Hepatic stellate cell (primary cell): ENCODE data around the gene THADA.

ENCODE experiments used
- DNase-seq: peaks from one replicate; pipeline ENCODE4 v3.0.0; 2011; ENCODE audit warnings: low spot score

Gene THADA

DNA sequence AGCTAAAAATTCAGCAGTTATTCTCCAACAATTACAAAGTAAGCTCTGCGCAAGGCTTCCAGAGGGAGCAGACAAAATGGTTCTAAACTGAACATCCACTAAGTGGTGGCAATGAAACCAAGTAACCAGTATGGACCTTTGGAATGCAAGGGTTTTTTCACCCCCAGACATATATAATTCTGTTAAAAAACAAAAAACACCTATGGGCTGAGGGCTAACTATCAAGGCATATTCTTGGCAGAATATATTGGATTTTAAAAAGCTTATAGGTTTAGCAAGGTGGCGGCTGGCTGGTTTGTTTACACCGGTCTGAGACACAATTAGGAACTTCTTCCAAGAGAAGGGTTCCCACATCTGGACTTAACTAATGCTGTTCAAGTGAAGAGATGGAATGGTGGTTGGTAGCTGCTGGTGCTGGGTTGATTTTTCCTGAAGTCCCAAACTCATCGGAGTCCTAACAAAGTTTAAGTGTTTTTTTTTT lies 372.3 kb downstream of the THADA start:
- DNase-seq: no peak

GRCh38 chr2:43222475-43223309 lies 373.1 kb downstream of the THADA start:
- no peak for DNase-seq

DNA sequence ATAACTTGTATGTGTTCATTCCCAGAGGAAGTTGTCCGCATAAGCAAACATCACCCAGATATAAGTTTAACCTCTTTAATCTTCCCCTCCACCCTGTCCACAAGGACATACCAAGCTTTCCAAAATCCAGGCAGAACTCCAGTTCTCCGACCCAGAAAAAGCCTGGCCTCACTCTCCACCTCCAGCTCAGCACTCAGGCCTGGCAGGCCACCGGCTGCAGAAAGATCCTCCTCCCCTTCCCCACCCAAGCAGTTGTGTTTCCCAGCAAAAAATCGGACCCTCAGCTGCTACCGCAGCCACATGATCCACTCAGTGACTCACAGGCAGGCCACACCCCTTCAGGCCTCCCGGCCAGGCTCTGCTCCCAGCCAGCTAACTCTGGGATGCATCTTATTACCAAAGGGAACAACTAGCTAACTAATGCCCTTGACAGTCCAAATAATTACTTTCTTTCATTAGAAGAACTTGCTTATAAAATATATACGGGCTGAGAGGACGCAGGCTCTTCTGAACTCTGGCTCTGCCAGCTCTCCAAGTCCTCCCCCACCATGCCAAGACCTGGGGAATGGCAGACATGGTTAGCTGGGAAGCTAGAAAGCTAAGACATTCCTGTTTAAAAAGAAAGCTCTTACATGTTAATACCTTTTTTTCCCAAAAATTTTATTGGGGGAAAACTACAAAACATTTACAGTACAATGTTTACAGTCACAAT lies 373.9 kb downstream of the THADA start:
- DNase-seq: peak; percentile 95

DNA sequence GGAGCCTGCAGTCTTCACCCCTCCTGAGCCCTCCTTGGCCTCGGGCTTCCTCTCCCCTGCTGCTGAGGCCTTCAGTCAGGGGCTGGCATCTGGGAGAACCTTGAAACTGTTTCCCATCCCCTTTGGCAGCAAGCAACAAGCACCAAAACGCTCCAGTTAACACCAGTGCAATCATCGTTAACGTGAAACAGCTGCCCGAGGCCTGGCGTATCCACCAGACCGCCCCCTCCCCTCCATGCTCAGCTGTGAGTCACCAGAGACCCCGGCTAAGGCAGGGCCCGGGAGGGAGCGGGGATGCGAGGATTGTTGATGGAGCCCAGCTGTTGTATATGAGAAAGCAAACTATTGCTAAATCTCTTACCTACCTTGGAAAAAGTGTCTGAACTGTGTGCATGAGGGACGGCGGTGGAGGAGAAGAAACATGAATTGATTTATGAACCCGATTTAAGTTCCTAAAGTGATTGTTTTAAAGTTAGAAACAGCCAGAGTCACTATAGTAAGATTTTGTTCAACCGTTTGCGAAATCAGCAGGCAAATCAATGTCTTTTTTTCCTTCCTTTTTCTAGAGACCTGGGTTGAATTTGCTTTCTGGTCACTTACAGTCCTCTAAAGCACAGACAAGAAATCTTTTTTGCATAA lies 374.6 kb downstream of the THADA start:
- no peak for DNase-seq

GRCh38 chr2:43220760-43221123 lies 375.1 kb downstream of the THADA start:
- DNase-seq: no peak

- DNase-seq: no peak
These were observed 375.5 kb downstream of the THADA start for GRCh38 chr2:43220229-43220751.

DNA sequence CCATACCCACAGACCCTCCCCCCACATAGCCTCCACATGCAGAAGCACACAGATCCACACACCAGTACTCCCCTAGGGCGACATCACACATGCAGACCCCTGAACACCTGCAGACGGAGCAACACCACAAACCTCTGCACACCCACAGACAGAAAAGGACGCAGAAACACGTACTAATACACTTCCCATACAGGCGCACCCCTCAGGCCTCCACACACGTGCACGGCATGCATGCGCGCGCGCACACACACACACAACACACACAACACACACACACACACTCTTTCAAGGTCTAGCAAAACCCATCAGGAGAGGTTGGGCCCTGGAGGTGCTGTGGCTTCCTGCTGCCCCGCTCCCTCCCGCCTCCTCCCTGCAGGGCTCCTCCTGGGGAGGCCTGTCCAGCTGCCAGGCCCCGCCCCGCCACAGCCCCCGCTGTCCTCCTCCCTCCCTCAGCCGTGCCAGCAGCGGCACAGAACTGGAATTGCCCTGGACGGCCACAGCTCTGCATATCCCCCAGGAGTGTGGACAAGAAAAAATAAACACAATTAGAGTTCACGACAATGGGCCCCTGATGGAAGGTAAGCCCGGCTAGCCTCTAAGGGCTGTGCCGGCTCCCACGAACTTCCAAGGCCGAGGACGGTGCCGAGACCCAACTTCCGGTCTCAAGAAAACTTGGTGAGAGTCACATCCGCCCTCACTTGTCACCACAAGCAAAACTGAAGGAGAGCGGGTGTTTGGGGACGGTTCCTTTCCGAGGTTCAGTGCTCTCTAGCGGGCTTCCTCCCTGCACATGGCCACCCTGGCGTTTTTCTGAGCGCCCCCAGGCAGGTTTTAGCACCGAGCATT lies 376.2 kb downstream of the THADA start:
- peak; percentile 81 for DNase-seq

GRCh38 chr2:43218702-43219382 lies 377.0 kb downstream of the THADA start:
- DNase-seq: no peak

DNA sequence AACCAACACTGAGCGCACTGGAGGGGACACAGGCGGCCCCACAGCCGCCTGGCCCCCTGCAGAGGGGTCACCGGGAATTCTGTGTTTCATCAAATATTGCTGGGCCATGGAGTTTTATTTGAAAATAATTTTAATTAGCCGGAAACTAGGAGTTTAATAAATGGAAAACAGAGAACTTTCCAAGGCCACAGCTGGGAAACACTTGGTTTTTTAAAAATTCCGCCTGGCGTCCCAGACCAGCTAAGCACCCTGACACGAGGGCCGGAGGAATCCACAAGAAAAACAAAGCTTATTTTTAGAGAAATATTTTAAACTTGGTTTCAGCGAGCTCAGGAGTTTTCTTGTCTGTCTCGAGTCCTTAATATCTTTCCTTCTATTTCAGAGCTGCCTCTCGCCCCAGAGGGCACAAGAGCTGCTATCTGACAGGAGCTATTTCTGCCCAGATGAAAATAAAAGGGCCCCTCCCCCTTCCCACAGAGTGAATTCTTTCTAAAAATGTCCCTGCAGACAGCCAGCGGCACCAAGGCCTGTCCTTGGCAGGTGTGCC lies 377.6 kb downstream of the THADA start:
- DNase-seq: peak; percentile 85

- no peak for DNase-seq
These were observed 378.3 kb downstream of the THADA start for GRCh38 chr2:43217228-43218154.

GRCh38 chr2:43216629-43217028 lies 379.2 kb downstream of the THADA start:
- no peak for DNase-seq

- no peak for DNase-seq
These were observed 380.1 kb downstream of the THADA start for GRCh38 chr2:43215673-43216255.

DNA sequence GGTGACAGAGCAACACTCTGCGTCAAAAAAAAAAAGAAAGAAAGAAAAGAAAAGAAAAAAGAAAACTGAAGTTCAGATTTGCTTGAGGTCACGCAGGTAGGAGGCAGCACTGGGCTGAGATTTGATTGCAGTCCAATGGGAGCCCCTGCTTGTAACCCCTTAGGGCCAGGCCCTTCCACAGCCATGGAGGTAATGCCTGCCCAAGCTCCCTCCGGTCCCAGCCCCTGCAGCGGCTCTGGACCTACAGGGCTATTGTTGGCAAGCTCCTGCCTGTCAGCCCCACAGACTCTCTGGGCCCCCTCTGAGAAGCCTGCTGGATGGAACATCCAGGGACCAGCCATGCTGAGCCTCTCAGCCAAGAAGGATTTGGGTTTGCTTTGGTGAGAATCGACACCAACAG lies 381.6 kb downstream of the THADA start:
- DNase-seq: no peak

GRCh38 chr2:43212931-43213330 lies 382.9 kb downstream of the THADA start:
- DNase-seq: no peak

DNA sequence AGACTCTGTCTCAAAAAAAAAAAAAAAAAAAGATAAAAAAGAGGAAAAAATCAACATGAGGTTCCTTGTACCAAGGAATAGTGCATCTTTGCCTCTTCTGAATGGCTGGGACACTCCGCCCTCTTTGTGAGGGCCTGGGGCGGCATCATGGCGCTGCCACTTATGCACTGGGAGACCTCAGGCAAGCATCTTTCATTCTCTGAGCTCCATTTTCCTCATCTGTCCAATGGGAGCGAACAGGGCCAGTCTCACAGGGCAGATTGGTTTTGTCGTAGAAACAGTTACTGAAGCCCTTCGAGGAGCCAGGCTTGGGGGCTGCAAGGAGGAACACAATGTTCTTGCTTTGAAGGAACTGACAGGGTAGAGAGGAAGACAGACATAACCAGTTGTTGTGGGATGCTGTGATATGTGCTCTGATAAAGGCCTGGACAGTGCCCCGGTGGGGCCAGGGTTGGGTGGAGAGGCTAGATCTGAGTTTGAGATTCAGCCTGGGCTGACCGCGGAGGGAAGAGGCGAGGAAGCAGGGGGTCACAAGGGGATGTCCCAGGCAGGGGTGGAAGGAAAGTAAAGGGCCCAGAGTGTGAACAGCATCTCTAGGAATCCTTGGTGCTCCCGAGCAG lies 383.5 kb downstream of the THADA start:
- no peak for DNase-seq

GRCh38 chr2:43210467-43211303 lies 385.2 kb downstream of the THADA start:
- no peak for DNase-seq

GRCh38 chr2:43210125-43210466 lies 385.7 kb downstream of the THADA start:
- DNase-seq: no peak

DNA sequence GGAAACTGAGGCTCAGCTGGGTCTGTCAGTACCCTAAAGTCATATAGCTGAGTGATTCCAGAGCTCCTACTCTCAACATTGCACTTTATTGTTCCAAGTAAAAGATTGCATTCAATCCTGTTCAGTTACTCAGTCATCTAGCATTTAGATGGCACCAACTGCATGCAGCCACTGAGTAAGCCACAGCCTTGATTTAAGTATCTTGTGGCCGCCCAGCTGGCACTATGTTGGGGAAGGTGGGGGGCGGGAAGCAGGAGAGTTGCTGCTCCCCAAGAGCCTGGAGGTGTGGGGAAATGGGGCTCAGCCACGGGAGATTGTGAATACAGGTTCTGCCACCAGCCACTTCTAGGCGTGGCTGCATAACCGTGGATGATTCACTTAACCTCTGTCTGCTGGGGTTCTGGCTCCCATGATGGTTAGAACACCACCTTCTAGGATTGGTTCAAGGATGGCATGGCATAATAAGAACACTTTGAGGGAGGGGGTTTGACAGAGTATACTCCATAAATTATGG lies 386.6 kb downstream of the THADA start:
- no peak for DNase-seq
